Measurements from ENCODE around the gene PCDH1. TPM values are rescaled to one million over a fixed set of nuclear protein-coding genes. Genes with fewer than 3 reads are reported as not detected.

PCDH1 gene
- polyA plus RNA-seq, 12 donors = 12.4 to 23.6 (median 15.2) TPM; not detected in 1

DNA sequence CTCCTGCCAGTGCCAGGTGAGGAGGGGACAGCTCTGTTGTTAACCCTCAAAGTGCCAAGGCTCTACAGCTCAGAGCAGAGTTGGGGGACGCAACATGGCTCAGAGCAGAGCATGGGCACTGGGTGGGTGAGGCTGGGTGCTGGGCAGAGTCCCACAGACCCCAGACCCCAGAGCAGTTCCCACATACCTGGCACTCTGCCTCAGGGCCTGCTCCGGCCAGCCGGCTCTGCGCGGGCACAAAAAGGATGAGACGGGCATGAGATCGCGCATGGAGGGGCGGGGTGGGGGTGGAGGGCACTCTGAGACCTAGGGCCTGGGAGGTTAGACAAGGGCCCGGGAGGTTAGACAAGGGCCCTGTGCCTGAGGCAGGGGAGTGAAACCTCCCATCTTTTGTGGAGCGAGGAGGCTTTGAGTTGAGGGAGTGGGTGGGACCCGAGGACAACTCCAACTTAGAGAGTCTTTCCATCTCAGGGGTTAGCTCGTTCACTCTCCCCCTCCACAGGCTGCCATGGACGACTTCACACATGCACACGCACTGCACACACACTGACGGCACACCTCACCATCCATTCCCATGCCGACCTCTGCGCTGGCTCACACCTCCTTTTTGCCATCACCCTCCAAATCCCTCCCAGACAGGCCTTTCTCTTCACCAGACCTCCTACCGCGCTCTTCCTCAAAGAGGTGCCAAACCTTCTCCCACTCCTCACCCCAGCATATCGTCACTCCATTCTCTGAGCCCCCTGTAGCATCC lies 22.0 kb downstream of the PCDH1 start:
- DNase-seq = no peak

DNA sequence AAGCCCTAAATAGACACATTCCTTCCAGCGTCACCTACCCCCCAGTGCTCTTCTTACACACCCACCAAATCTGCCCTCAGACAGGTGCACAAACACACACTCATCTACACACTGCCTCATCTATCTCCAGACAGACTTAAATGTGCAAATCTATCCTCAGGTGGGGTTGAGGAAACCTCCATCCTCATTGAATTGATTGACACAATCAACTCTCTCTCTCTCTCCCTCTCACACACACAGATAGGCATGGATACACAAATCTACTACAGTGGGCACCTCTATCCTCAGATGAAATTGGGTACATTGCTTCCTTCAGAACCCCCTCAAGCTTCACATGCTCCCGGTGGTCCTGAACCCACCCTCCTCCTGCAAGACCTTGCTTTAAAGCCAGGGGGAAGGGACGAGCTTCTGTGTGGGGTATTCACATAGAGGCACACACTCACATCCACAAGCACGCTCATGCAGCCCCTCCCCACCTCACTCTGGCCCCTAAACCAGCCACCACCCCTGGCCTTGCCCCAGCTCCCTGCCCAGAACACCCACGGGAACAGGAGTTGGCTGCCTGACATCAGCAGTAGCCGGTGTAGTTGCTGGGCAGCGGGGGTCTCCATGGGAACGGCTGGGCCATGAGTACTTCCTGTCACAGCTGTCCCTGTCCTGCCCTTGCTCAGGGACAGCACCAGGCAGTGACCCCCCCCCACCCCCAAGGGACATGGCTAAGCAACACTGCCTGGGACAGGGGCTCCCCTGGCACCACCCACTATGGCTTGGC lies 22.8 kb downstream of the PCDH1 start:
- DNase-seq = no peak

DNA sequence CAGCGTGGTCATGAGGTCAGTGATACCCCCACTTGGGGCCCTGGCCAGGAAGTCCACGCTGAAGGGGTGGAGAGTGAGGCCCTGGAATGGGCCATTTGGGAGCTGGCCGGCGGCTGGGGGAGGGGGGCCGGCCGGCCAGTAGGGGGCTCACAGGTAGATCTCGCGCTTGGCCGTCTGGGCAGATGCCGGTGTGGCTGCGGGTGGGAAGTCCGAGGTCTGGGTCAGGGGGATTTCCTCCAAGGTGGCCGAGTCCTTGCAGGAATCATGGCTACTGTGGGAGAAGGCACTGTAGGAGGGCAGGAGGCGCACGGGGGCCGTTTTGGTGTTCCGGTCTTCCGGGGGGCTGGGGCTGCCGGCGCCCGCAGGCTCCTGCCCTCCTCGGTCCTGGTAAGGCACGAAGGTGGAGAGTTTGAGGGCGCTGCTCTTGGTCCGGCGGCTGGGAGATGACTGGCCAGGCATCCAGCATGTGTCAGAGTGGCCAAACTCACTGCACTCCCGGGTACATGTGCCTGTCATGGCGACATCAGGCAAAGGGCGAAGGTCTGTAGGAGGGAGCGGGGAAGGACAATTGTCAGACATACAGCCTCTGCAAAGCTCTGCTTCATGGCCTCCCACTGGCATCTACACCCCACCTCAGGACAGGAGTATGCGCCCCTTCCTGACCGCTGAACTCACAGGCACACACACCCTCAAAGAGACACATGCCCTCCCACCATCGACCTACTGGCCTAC lies 24.1 kb downstream of the PCDH1 start:
- DNase-seq = no peak

DNA sequence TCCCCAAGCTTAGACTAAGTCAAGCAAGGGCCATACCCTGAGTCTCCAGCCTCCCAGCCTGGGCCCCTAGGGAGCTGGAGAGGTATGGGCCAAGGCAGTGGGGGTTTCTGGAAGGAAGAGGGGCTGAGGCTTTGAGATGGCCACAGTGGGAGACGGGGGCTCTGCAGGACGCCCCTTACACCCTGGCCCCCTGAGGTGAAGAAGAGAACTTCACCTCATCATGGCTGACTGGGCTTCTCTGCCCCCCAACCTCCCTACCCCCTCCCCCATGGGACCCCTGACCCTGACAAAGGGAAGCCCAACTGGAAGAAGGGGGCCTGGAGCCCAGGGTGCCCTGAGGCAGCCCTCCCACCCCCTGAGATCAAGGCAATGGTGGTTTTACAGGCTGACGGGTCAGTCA lies 25.8 kb downstream of the PCDH1 start:
- DNase-seq = no peak

DNA sequence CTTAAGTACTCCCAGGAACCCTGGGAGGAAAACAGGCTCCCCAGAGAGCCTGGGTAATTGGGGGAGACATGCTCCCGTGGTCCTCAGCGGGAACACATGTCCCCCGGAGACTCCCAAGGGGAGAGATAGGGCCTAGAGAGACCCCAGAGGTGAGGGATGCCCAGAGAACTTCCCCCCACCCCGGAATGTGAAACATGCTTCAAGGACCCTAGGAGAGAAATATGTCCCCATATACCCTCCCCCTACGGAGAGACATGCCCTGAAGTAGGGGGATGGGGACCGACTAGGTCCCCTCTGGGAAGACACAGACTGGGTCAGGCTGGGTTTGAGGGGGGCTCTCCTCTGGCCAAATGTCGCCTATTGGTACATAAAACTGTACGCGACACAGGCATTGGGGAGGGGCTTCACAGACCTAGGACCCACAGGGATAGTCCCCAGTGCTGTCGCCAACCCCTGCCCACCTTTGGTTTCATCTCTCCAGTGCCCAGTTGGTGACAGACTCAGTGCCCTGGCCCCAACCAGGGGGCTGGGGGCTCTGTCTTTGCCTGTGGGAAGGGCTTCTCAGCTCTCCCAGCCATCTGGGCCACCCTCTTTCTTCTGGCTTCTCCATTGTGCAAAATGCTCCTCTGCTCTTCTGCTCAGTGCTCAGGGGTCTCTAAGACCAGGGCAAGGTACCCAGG lies 26.9 kb downstream of the PCDH1 start:
- no peak for DNase-seq

DNA sequence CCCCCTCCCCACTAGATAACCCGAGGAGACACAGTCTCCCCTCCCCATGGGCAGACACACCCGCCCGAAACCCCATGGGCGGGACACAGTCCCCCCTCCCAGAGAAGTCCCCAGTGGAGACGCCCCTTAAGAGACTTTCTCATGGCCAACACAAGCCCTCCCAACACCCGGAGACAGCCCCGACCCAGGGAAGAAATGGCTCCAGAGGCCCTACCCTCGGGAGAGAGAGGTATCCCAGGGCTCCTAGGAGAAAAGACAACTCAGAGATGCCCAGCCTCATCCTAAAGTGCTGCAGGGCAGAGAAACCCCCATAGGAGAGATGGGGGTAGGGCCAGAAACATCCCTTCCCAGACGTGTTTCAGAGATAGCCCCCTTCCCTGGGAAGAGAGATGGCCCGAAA lies 27.4 kb downstream of the PCDH1 start:
- DNase-seq = no peak

DNA sequence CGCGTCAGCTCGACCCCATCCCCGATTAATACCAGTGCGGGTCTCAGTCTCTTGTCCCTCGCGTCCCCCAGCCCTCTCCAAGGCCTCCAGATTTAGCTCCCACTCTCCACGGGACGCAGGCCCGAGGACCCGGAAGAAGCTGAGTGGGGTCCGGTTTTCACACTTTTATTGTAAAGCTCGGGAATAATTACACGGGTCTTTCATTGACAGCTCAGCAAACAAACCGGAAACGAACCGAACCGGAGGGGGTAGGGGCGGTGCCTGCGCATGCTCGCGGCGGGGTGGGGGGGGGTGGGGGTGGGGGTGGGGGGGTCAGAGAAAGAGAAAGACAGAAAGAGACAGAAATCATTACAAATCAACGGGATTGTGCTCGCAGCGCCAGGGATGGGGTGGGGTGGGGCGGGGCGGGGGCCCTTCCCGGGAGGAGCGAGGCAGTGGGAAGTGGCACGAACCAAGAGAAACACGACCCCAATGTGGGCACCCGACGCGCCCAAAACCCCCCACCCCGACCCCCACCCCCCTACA lies 27.9 kb downstream of the PCDH1 start:
- DNase-seq = peak; percentile 46

DNA sequence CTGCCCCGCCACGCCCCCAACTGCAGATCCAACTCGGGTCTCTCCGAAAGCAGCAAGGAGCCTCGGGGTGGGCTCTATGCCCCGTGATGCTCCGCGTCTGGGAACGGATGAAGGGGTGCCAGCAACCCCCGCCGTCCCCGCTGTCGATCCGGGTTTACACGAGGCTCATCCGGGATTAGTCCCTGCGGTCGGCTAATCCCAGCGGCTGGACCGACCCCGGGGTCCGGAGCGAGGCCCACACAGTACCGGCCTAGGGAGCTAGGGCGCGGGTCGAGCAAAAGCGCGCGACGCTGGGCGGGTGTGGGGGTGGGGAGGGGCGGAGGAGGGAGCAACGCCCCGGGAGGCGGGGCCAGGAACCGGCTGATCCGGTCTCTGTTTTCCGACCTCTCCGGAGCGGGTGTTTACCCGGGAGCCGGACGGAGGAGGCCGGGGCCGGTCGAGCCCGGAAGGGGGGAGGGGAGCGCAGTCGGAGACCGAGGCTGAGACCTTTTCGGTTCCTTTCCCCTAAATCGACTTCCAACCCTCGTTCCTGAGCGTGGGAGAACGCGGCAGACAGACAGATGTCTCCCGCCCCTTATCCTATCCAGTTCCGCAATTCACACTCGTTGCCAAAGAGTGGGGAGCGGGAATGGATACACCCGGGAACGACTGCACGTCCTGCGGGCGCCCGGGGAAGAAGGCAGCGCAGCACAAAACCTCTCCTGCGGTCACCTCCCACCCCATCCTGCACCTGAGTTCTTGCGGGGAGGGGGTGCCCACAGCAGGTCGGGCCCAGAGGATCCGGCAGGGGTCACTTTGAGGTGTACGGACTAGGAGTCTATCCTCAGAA lies 28.6 kb downstream of the PCDH1 start:
- peak; percentile 86 for DNase-seq

DNA sequence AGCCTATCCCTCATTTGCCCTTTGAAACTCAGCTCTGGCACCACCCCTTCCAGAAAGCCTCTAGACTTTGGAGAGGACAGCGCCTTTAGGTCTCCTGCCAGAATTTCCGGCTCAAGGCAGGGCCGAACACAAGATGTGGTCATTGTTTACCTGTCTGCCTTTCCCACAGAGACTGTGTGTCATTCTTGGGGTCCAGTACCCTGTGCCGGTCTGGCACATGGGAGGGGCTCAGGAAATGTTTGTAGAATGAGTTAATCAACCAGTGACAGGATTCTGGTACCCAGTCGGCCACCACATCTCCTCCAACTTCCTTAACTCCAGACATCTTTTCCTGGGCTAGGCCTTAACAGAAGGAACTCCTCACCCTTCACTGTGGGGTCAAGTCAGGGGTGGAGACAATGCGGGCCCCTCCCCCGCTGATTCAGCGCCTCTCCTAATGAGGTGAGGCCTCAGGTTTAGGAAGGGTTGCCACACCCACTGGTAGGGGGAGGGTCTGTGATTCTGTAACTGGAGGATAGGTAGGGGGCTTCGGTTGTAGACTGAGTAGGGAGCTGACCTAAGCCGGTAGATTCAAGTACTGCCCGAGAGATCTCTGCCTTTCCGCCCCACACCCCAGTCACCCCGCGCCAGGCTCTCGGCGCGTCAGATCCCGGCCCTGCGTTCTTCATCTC lies 29.3 kb downstream of the PCDH1 start:
- no peak for DNase-seq

DNA sequence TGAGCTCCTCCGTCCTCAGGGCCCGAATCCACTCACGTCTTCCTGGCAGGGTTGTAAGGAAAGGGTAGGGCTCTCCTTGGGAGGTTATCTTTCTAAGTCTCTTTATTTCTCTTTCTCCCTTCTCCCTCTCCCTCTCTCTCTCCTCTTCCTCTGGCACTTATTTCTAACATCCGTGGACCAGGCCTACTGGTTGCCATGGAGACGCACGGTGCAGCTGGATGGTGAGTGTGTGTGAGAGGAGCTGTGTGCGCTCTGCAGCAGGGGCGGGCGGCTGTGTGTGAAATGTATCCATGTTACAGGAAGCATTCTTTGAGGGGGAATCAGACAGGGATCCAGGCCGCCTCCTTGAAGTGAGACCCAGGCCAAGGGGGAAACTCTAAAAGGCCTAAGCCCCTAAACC lies 32.2 kb downstream of the PCDH1 start:
- DNase-seq = no peak

DNA sequence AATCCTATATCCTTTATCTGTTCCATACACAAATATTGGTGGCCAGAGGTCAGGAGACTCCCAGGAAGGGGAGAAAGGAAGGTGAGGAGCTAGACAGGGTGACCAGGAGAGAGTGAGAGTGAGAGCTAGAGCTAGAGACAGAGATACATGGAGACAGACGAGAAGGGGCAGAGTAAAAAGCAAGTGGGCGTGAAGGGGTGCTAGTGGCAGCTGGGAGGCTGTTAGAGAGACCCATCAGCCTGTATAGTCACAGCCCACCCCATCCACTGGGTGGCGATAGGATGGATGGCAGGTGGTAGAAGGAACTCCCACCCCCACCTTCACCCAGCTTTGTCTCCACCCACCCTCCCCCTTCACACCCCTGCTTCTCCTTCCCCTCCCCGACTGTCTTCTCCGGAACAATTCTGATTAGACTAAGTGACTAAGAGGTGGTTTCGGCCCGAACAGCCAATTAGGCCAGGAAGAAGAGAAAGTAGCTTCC lies 32.8 kb downstream of the PCDH1 start:
- DNase-seq = no peak

DNA sequence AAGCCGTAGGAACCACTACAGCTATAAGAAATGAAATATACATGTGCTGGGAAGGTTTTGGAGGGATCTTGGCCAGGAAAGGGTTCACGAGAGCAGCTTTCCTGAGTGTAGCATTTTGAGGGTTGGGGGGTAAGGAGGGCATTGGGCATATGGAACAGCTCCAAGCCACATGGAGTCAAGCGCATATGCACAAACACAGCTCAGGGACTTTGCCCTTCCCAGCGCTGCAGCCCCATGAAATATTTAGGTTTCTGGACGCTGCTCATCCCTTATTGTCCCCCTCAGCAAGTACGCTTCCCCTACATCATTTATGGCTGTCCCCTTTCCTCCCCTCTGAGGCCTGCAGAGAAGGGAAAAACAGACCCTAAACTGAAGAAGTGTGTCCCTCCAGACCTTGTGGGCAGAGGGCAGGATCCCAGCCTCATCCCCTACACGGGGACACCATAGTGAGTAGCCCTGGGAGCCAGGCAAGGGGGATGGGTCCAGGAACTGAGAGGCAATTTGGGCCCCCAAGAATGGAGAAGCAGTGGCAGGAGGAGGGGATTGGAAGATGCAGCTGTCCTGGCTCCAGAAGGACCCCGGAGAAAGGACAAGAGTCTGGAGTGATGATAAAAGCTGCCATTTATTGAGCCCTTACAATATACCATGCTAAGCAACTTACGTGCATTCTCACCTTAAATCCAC lies 33.7 kb downstream of the PCDH1 start:
- no peak for DNase-seq

DNA sequence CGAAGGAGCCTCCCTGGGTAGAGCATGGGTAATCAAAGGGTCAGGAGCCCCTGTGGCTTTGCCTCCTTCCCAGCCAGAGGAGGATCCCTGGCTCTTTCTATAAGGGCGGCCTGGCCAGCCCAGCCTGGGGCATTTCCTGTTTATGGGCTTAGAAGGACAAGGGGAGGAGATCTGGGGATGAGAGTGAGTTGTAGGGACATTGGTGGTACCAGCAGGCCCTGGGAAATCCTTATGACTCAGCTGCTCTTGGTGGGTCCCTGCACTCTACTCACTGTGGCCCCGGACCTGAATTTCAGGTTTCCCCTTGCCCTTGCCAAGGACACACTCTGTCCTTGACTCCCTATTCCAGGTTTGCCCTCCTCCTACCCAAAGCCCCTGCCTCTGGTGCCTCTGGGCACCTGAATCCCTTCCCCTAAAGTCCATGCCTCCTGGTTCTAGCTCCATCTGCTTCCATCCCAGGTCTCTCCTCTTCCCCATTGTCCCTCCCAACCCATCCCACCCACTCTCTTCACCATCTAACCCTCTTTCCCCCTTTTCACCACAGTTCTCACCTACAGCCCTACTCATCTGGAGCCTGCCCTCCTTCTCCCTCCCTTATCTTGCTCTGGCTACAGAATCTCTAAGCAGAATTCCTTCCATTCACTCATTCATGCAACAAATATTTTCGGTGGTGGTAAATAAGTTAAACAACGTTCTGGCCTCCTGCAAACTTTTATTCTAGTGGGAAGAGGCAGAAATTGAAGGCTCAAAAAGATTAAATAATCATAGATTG lies 34.9 kb downstream of the PCDH1 start:
- DNase-seq = no peak

DNA sequence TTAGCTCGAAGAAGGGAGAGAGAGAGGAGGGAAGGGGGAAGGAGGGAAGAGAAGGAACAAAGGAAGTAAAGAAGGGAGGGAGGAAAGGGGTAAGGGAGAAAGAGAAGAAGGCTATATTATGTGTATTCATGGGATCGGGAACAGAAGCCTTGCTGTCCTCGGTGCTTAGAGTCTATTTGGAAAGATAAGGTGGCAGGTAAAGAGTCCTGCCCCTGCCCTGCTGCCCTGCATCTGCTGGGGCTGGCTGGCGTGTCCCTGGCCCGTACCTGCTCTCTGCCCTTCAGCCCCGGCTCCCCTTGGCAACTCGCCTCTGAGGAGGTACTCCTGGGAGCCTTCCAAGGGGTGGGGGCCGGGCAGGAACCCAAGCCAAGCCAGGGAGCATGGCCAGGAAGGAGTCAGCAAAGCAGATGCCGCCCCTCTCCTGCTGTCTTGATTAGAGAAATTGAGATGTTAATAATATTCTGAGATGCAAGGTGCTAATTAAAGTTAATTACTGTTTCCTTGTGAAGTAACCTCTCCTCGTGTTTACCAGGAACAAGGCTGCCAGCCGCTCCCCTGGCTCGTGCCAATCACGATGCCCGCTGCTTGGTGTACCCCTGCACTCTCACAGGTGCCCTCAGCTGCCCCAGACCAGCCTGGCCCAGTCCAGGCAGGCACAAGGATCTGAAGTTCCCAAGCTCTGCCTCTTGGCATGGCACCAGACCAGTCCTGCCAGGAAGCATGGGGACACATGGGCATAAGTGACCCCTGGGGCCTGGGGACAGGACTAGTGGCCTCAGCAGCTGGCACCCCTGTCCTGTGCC lies 36.6 kb downstream of the PCDH1 start:
- no peak for DNase-seq

DNA sequence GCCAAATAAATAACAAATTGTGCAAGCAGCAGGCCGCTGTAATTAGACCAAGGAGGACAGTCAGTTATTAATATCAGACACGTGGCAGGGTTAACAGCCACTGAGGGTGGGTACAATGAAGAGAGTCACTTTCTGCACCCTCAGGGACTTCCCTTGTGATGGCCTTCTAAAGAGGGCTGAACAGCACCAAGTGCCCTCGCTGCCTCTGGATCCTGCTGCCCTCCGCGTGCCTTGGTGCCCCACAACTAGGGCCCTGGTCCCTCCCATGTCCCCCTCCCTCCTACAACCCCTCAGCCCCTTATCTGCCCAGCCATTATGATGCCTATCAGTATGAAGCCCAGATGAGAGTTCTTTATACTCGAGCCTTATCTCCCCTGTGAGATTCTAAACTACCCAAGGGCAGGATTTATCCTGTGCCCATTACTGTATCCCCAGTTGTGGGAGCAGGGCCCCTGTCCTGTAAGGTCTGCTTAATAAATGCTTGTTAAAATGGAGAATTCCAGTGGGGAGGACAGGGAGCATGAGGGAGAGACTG lies 37.3 kb downstream of the PCDH1 start:
- DNase-seq = no peak

DNA sequence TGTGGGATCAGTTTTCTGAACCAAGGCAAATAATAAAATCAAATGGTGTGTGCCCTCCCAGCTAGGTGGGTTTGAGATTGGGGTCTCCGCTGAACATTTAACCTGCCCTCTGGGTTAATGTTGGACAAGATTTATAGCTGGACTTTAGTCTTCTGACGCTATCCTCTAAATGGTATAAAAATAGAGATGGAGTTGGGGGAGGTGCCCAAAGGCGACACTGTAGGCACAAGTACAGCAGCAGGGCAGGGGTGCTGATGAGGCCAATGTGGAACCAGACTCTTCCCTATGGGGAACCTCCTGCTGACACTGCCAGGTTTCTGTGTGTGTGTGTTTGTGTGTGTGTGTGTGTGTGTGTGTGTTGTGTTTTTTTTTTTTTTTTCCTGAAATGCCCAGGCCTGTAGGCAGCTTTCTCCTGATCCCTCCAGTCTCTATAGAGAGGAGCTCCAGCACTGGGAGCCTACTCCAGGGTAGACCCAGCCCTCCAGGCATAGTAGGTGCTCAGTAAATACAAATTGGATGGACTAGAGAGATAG lies 37.9 kb downstream of the PCDH1 start:
- no peak for DNase-seq

DNA sequence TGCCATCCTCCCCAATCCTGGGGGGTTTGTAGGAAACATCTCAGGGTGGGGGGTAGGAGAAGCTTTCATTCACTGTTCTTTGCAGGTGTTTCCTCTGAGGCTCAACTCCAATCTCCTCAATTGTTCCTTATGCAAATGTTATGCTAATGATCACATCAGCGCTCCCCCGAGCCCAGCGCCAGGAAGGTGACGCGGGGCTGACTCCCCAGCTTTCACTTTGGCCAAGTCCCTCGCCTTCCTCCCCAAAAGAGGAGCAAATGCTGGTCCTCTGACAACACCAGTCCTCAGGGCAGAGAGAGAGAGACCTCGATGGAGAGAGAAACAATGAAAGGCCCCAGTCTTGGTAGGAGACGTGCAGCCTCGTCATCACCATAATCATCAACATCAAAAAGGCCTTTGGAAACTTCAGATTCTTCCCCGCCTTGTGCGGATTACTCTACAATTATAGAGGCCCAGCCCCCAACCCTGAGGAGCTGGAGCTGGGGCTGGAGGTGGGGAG lies 39.1 kb downstream of the PCDH1 start:
- DNase-seq = no peak

All from muscle of arm (tissue), 12 donors.